ENCODE data around the gene DAPK1. TPM values are rescaled to one million over a fixed set of nuclear protein-coding genes. Genes with fewer than 3 reads are reported as not detected.

DAPK1 gene
- total and polyA plus RNA-seq, 2 donors (not counting 1 experiment from before 2014, with no cell fraction given), result 1.7 to 2.8 TPM

GRCh38 chr9:87670572-87671264 lies 173.1 kb downstream of the DAPK1 start:
- no peak overlapping the region for H3K4me3 Mint-ChIP-seq
- no peaks in the 10 kb centered on the region for H3K4me1 Mint-ChIP-seq
- Histone ChIP-seq H3K9ac (ENCODE audit: low read length) (no peak overlapping the region), H3K9me3 (ENCODE audit: control extremely low read depth in 1 of 3, control insufficient read depth in 2 of 3, insufficient read depth in 1 of 3, low read length in 2 of 3) (peaks cover 0 to 12% (median 3%) of the 10 kb centered on the region in 3 donors), H2AFZ (ENCODE audit: insufficient read depth, low read depth, low read length, poor library complexity, severe bottlenecking) (no peak overlapping the region), H3K4me3 (ENCODE audit: control extremely low read depth in 1 of 5, extremely low read depth in 1 of 5, insufficient read depth in 1 of 5, low read depth in 2 of 5, low read length in 4 of 5) (no peak overlapping the region), H4K20me1 (ENCODE audit: control insufficient read depth, insufficient read depth, low read length, poor library complexity, severe bottlenecking) (no peaks in the 10 kb centered on the region), H3K4me1 (ENCODE audit: control insufficient read depth in 2 of 2, insufficient read depth in 2 of 2, low read length in 2 of 2) (no peaks in the 10 kb centered on the region), H3K79me2 (ENCODE audit: control insufficient read depth, insufficient read depth, low read length) (no peaks in the 10 kb centered on the region), H3K27ac (ENCODE audit: low read length in 2 of 2) (no peak overlapping the region), H3K4me2 (replicated peaks; ENCODE audit: low read depth, low read length, poor library complexity, severe bottlenecking) (no peak overlapping the region), H3K36me3 (replicated peaks in 1 of 2; ENCODE audit: control extremely low read depth in 1 of 2, control insufficient read depth in 1 of 2, extremely low read depth in 1 of 2, insufficient read depth in 2 of 2, low read length in 1 of 2) (no peaks in the 10 kb centered on the region), H3K27me3 (replicated peaks in 1 of 4; ENCODE audit: control extremely low read depth in 1 of 4, control insufficient read depth in 3 of 4, insufficient read depth in 4 of 4, low read length in 3 of 4) (peaks cover 0 to 2% (median 0%) of the 10 kb centered on the region in 4 experiments)
- TF ChIP-seq CTCF (IDR thresholded peaks at IDR 0.05) (no peak), EZH2 (IDR thresholded peaks at IDR 0.05; ENCODE audit: borderline replicate concordance, insufficient read depth, low read depth, low read length, poor library complexity, severe bottlenecking) (no peak)
- DNase-seq (no peak), ATAC-seq (ENCODE audit: low read depth) (no peak)
- no peaks in the 10 kb centered on the region for H3K27me3 Mint-ChIP-seq
- no peaks in the 10 kb centered on the region for H3K9me3 Mint-ChIP-seq (ENCODE audit: insufficient read depth)
- WGBS (ENCODE audit: insufficient coverage), result 96% methylated on average over 16 of the region's 18 CpGs
- intact Hi-C loops (cut with micrococcal nuclease), result no loop called here
- CTCF ChIA-PET, result no interaction called here
- no peak overlapping the region for H3K27ac Mint-ChIP-seq
- POLR2A ChIA-PET, result no interaction called here

GRCh38 chr9:87671478-87671877 lies 173.8 kb downstream of the DAPK1 start:
- CTCF ChIA-PET, result no interaction called here
- intact Hi-C loops (cut with micrococcal nuclease), result no loop called here
- no peak for TF ChIP-seq EZH2 (IDR thresholded peaks at IDR 0.05; ENCODE audit: borderline replicate concordance, insufficient read depth, low read depth, low read length, poor library complexity, severe bottlenecking)
- TF ChIP-seq CTCF (IDR thresholded peaks at IDR 0.05), result no peak

More at GRCh38 chr9:87671478-87671877, 173.8 kb downstream of the DAPK1 start:
- no peaks in the 10 kb centered on the region for H3K27me3 Mint-ChIP-seq
- peaks cover 0 to 2% (median 0%) of the 10 kb centered on the region in 4 experiments for H3K27me3 ChIP-seq (replicated peaks in 1 of 4; ENCODE audit: control extremely low read depth in 1 of 4, control insufficient read depth in 3 of 4, insufficient read depth in 4 of 4, low read length in 3 of 4)
- H3K4me3 Mint-ChIP-seq, result no peak overlapping the region
- DNase-seq (no peak), ATAC-seq (ENCODE audit: low read depth) (no peak)
- H3K4me1 Mint-ChIP-seq, result no peaks in the 10 kb centered on the region
- H3K4me1 ChIP-seq (ENCODE audit: control insufficient read depth in 2 of 2, insufficient read depth in 2 of 2, low read length in 2 of 2), result no peaks in the 10 kb centered on the region
- no peak overlapping the region for H2AFZ ChIP-seq (ENCODE audit: insufficient read depth, low read depth, low read length, poor library complexity, severe bottlenecking)
- no peak overlapping the region for H3K4me3 ChIP-seq (ENCODE audit: control extremely low read depth in 1 of 5, extremely low read depth in 1 of 5, insufficient read depth in 1 of 5, low read depth in 2 of 5, low read length in 4 of 5)
- POLR2A ChIA-PET, result no interaction called here
- no peaks in the 10 kb centered on the region for H4K20me1 ChIP-seq (ENCODE audit: control insufficient read depth, insufficient read depth, low read length, poor library complexity, severe bottlenecking)
- no peaks in the 10 kb centered on the region for H3K36me3 ChIP-seq (replicated peaks in 1 of 2; ENCODE audit: control extremely low read depth in 1 of 2, control insufficient read depth in 1 of 2, extremely low read depth in 1 of 2, insufficient read depth in 2 of 2, low read length in 1 of 2)
- no peaks in the 10 kb centered on the region for H3K9me3 Mint-ChIP-seq (ENCODE audit: insufficient read depth)
- H3K27ac ChIP-seq (ENCODE audit: low read length in 2 of 2), result no peak overlapping the region
- H3K4me2 ChIP-seq (replicated peaks; ENCODE audit: low read depth, low read length, poor library complexity, severe bottlenecking), result no peak overlapping the region
- H3K9me3 ChIP-seq (ENCODE audit: control extremely low read depth in 1 of 3, control insufficient read depth in 2 of 3, insufficient read depth in 1 of 3, low read length in 2 of 3), result peaks cover 0 to 12% (median 3%) of the 10 kb centered on the region in 3 donors
- 88% methylated on average over 5 of the region's 6 CpGs for WGBS (ENCODE audit: insufficient coverage)
- H3K79me2 ChIP-seq (ENCODE audit: control insufficient read depth, insufficient read depth, low read length), result no peaks in the 10 kb centered on the region
- H3K27ac Mint-ChIP-seq, result no peak overlapping the region
- H3K9ac ChIP-seq (ENCODE audit: low read length), result no peak overlapping the region
